GM18907 (cell line): ENCODE measurements around the gene SUPT3H.

Experiments
- ATAC-seq: cut with Tn5 transposase; IDR thresholded peaks from one replicate; pipeline ENCODE4 v1.9.1; 2021; ENCODE audit warnings: mild to moderate bottlenecking, moderate library complexity; ENCODE audit not compliant: unreplicated experiment

The SUPT3H gene

GRCh38 chr6:44855562-44856411 lies 521.9 kb downstream of the SUPT3H start:
- ATAC-seq = no peak

GRCh38 chr6:44854712-44855443 lies 522.9 kb downstream of the SUPT3H start:
- ATAC-seq = no peak

- no peak for ATAC-seq
Observed at GRCh38 chr6:44851176-44851575, 526.6 kb downstream of the SUPT3H start.

- ATAC-seq = no peak
Observed at GRCh38 chr6:44850312-44850711, 527.4 kb downstream of the SUPT3H start.

- no peak for ATAC-seq
Observed at GRCh38 chr6:44849806-44850205, 527.9 kb downstream of the SUPT3H start.

- ATAC-seq = no peak
Observed at GRCh38 chr6:44843734-44844133, 534.0 kb downstream of the SUPT3H start.

- ATAC-seq = no peak
Observed at GRCh38 chr6:44842616-44843015, 535.1 kb downstream of the SUPT3H start.

GRCh38 chr6:44841829-44842228 lies 535.9 kb downstream of the SUPT3H start:
- ATAC-seq = no peak

- no peak for ATAC-seq
Observed at GRCh38 chr6:44837741-44838140, 540.0 kb downstream of the SUPT3H start.

GRCh38 chr6:44837255-44837654 lies 540.5 kb downstream of the SUPT3H start:
- ATAC-seq = no peak

- ATAC-seq = peak; percentile 83
Observed at GRCh38 chr6:44833248-44833647, 544.5 kb downstream of the SUPT3H start.

GRCh38 chr6:44831002-44831610 lies 546.6 kb downstream of the SUPT3H start:
- ATAC-seq = no peak

- no peak for ATAC-seq
Observed at GRCh38 chr6:44829836-44830235, 547.9 kb downstream of the SUPT3H start.

- ATAC-seq = no peak
Observed at GRCh38 chr6:44828780-44829179, 549.0 kb downstream of the SUPT3H start.

GRCh38 chr6:44826025-44826676 lies 551.6 kb downstream of the SUPT3H start:
- no peak for ATAC-seq

GRCh38 chr6:44825273-44825672 lies 552.5 kb downstream of the SUPT3H start:
- ATAC-seq = no peak

GRCh38 chr6:44824567-44824966 lies 553.2 kb downstream of the SUPT3H start:
- no peak for ATAC-seq

GRCh38 chr6:44820759-44821158 lies 557.0 kb downstream of the SUPT3H start:
- no peak for ATAC-seq

GRCh38 chr6:44820321-44820720 lies 557.4 kb downstream of the SUPT3H start:
- no peak for ATAC-seq

GRCh38 chr6:44811456-44811855 lies 566.3 kb downstream of the SUPT3H start:
- no peak for ATAC-seq

- ATAC-seq = no peak
Observed at GRCh38 chr6:44809258-44809657, 568.5 kb downstream of the SUPT3H start.
